SIG-M5 treated with dmso at 0.1 percent for 504 hours (cell line): ENCODE measurements around the gene POLN.

Experiments
- DNase-seq: peaks from one replicate; lab custom pipeline; 2025; ENCODE audit not compliant: unreplicated experiment; lab: John Stamatoyannopoulos, UW

Gene POLN

DNA sequence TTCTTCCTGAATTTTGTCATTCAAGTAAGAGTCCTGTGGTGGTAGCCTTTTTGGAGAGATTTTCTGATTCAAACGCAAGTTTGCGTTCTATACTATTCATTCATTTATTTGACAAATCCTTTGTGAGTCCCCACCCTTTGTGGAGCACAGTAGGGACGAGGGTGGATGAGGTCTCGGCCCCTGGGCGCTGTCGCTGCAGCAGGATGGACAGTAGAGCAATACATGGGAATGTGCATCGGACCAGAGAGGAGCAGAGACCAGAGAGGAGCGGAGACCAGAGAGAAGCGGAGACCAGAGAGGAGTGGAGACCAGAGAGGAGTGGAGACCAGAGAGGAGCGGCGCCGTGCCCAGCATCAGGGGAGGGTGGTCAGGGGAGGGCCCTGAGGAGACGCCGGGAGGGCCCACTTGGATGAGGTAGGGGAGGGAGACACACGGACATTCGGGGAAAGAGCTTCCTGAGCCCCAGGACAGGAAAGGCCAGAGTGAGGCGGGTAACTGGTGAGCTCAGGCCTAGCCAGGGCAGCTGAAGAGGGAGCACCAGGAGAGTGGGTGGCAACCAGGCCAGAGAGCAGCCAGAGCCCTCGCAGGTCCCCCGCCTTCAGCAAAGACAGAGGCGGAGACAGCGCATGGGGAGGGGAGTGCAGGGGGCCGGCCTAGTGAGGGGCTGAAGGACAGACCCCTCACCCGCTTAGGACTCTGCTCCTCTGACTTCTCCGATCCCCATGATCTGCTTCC, 115.4 kb downstream of the POLN start:
- no peak for DNase-seq

GRCh38 chr4:2125831-2126230, 116.1 kb downstream of the POLN start:
- DNase-seq: no peak

GRCh38 chr4:2125023-2125422, 116.9 kb downstream of the POLN start:
- no peak for DNase-seq

GRCh38 chr4:2116687-2117400, 125.1 kb downstream of the POLN start:
- DNase-seq: no peak

DNA sequence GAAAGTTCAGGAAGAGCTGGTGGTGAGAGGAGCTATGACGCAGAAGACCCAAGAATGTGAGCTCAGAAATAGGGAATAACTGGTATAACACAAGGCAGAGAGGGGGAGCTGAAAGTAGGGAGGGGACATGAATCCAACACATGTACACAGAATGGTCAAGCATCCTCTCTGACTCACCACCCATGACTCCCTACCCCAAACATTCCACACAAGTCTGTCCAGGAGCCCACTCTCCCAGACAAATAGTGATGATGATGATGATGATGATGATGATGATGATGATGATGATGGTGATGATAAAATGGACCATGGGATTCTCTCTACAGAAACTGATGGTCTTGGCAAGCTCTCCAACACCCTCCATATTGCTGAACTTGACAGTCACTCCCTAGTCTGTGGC, 136.4 kb downstream of the POLN start:
- no peak for DNase-seq

GRCh38 chr4:2104556-2105345, 137.2 kb downstream of the POLN start:
- no peak for DNase-seq

DNA sequence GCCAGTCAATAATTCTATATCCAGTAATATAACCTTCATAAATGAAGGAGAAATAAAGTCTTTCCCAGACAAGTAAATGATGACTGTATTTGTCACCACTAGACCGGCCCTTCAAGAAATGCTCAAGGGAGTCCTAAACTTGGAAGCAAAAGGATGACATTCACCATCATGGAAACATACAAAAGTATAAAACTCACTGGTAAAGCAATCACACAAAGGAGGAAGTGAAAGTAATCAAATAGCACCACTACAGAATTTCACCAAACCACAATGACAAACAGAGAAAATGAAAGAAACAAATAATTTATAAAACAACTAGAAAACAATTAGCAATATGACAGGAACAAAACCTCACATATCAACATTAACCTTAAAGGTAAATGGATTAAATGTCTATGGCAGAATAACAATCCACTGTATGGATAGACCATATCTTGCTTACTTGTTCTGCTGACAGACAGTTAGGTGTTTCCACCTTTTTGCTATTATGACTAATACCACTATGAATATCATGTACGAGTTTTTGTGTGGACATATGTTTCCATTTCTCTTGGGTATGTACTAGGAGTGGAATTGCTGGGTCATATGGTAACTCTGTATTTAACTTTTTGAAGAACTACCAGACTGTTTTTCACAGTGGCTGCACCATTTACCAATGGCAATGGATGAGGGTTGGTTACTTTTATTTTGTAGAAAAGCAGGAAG, 137.9 kb downstream of the POLN start:
- DNase-seq: peak; percentile 30

DNA sequence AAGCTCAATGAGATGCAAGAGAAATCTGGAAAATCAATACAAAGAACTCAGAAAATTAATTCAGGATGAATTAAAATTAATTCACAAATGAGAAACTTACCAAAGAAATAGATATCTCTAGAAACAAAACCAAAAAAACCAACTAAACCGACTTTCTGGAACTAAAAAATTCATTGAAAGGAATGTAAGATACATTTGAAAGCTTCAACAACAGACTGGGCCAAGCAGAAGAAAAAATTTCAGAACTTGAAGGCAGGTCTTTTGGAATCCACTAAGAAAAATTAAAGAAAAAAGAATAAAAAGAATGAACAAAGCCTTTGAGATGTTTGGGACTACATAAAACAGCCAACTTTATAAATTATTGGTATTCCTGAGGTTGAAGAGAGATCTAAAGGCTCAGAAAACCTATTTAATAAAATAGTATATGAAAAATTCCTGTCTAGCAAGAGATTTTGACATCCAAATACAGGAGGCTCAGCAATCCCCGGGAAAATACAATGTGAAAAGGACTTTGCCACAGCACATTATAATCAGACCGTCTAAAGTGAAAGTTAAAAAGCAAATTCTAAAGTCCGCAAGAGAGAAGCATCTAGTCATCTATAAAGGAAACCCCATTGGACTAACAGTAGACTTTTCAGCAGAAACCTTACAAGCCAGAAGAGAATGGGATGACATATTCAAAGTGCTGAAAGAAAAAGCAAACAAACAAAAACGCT, 138.6 kb downstream of the POLN start:
- DNase-seq: no peak

- no peak for DNase-seq
These were observed 139.7 kb downstream of the POLN start for GRCh38 chr4:2102045-2102883.

DNA sequence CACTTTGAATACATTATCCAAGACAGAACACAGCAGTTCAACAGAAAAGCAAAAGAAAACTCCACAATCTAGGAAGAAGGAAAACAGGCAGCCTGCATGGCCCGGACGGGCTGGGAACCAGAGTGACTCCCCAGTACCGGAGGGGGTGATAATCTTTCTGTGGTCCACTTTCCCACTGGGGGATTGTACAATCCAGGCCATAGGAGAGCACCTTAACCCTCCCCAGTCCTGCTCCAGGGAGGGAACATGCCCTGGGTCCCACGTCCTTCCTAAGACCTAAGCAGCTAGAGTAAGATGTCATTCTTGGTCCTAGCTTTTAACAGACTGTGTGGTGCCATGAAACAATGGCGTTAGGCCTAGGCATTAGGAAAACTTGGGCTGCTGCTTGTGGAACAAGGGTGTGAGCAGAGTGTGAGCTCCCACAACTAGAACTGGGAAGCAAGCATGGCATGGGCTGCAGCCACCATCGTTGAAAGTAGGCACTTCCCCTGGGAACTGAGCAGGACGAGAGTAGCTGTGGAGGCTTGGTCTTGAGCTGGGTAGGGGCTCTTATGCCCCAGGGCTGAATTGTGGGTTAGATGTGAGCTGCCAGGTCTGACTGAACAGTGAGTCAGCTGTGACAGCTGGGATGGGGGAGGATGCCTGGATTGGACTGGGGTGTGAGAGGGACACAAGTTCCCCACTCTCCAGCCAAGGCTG, 140.4 kb downstream of the POLN start:
- no peak for DNase-seq

DNA sequence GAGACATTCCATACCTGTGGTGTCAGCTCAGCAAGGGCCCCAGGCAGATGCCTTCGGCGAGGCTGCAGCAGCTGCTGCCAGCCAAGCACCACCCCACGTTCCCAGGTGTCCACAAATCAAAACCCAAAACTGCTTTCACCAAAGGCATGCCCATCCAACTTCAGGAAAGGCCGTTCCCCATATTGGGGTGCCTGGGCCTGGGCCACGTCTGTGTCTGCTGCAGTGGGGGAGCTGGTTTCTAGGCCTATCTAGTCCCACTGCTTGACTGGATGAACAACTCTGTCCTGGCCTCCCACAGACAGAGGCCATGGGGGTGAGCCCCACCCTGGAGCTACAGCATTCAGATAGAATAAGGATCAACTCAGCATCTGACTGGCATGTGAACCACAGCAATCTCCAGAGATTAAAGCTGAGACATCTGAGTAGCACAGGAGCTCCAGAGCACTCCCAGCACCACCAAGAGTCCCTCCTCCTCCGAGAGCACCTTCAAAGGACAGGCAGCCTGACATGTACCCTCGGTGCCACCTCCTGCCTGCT, 145.8 kb downstream of the POLN start:
- DNase-seq: no peak

GRCh38 chr4:2095236-2096072, 146.5 kb downstream of the POLN start:
- DNase-seq: no peak

- DNase-seq: no peak
These were observed 147.4 kb downstream of the POLN start for GRCh38 chr4:2094545-2094944.

GRCh38 chr4:2093265-2093664, 148.7 kb downstream of the POLN start:
- DNase-seq: no peak

DNA sequence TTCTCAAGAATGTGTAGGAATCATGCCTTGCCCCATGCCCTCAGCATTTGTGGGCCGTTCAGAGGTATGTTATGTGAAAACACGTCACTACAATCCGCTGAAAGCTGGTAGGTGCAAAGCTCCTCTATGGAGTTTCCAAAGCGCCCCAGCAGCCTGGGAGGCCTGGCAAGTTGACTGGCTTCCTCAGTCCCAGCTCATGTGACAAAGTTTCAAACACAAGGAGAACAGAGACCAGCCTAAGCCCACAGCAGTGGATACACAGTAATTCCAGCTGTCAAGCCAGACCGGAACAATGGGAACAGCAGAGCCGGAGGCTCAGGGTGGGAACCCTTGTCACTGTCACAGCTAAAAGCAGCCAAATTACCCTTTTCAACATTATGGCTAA, 149.3 kb downstream of the POLN start:
- DNase-seq: no peak

GRCh38 chr4:2091990-2092668, 149.8 kb downstream of the POLN start:
- no peak for DNase-seq

GRCh38 chr4:2090642-2091041, 151.3 kb downstream of the POLN start:
- no peak for DNase-seq
